ENCODE measurements around the gene KLK12.

DNA sequence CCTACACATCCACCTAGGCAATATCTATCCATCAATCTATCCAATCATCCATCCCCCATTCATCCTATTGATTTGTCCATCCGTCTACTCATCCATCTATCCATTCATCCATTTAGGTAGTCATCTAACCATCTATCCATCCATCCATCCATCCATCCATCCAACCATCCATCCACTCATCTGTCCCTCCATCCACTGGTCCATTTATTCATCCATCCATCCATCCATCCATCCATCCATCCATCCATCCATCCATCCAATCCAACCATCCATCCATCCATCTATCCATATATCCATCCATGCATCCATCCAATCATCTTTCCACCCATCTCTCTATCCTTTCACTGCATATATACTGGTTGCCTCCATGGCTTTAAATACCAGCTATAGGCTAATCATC, 26.2 kb upstream of the KLK12 start:
- TF ChIP-seq, protein P1, sequence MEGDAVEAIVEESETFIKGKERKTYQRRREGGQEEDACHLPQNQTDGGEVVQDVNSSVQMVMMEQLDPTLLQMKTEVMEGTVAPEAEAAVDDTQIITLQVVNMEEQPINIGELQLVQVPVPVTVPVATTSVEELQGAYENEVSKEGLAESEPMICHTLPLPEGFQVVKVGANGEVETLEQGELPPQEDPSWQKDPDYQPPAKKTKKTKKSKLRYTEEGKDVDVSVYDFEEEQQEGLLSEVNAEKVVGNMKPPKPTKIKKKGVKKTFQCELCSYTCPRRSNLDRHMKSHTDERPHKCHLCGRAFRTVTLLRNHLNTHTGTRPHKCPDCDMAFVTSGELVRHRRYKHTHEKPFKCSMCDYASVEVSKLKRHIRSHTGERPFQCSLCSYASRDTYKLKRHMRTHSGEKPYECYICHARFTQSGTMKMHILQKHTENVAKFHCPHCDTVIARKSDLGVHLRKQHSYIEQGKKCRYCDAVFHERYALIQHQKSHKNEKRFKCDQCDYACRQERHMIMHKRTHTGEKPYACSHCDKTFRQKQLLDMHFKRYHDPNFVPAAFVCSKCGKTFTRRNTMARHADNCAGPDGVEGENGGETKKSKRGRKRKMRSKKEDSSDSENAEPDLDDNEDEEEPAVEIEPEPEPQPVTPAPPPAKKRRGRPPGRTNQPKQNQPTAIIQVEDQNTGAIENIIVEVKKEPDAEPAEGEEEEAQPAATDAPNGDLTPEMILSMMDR (IDR thresholded peaks at IDR 0.05 in 4 of 5, conservative IDR thresholded peaks at IDR 0.05 in 1 of 5), result no peak
- no peak for TF ChIP-seq POLR2A (IDR thresholded peaks at IDR 0.05)

All from gastrocnemius medialis (tissue), 4 donors.